HEK293 (cell line): ENCODE results near the gene MT1A.

ENCODE experiments used
- CTCF ChIA-PET: fragments of 350-600 bp; formaldehyde crosslinking; extraction: SDS; loops from one replicate; lab custom pipeline; 2021; ENCODE audit warnings: antibody characterized with exemption; lab: Yijun Ruan, JAX
- POLR2A ChIA-PET: fragments of 300-600 bp; formaldehyde crosslinking; extraction: SDS; loops from one replicate; lab custom pipeline; 2020; ENCODE audit warnings: antibody characterized with exemption, inconsistent platforms; lab: Yijun Ruan, JAX
- H3K27ac ChIP-seq: fragments of 200-500 bp; sonication (Bioruptor generic); 2 replicates; pipeline ENCODE4 v1.5.1; 2014; ENCODE audit warnings: low read depth, low read length, control low read depth, inconsistent platforms; ENCODE audit errors: extremely low read depth
- H3K36me3 ChIP-seq, 2 experiments: fragments of 200-500 bp in 1 of 2; sonication (Bioruptor generic) in 1 of 2; 1 replicate in 1 of 2; 2 replicates in 1 of 2; pipeline ENCODE4 v1.5.1; 2014 to 2017; ENCODE audit warnings: inconsistent platforms in 2 of 2, low read length in 2 of 2; ENCODE audit not compliant: control insufficient read depth in 2 of 2, insufficient read depth in 1 of 2
- H3K4me1 ChIP-seq: fragments of 200-500 bp; sonication (Bioruptor generic); 2 replicates; pipeline ENCODE4 v1.5.1; 2014; ENCODE audit warnings: mild to moderate bottlenecking, low read length, inconsistent platforms; ENCODE audit not compliant: control insufficient read depth, insufficient read depth
- H3K4me3 ChIP-seq: 2 replicates; pipeline ENCODE4 v1.5.1; 2011; ENCODE audit warnings: low read depth, mild to moderate bottlenecking, control low read depth, low read length, moderate library complexity
- H3K9me3 ChIP-seq: fragments of 200-500 bp; sonication (Bioruptor generic); 2 replicates; pipeline ENCODE4 v1.5.1; 2014; ENCODE audit warnings: low read depth, low read length, inconsistent platforms; ENCODE audit not compliant: control insufficient read depth, insufficient read depth
- FEZF1 ChIP-seq: fragments of 450-650 bp; formaldehyde crosslinking; IDR thresholded peaks from 2 replicates; pipeline ENCODE4 v1.5.1; 2016; ENCODE audit warnings: missing biosample characterization, missing genetic modification characterization
- KLF9 ChIP-seq: fragments of 450-650 bp; formaldehyde crosslinking; IDR thresholded peaks from 2 replicates; pipeline ENCODE4 v1.5.1; 2016; ENCODE audit warnings: missing biosample characterization, missing genetic modification characterization, low read depth
- PRDM2 ChIP-seq: fragments of 450-650 bp; formaldehyde crosslinking; IDR thresholded peaks from 2 replicates; pipeline ENCODE4 v1.5.1; 2016; ENCODE audit warnings: missing biosample characterization, missing genetic modification characterization, borderline replicate concordance
- SCRT1 ChIP-seq: fragments of 450-650 bp; formaldehyde crosslinking; IDR thresholded peaks from 2 replicates; pipeline ENCODE4 v1.5.1; 2016; ENCODE audit warnings: missing biosample characterization, missing genetic modification characterization, borderline replicate concordance
- YY2 ChIP-seq: fragments of 450-650 bp; formaldehyde crosslinking; IDR thresholded peaks from 2 replicates; pipeline ENCODE4 v1.5.1; 2016; ENCODE audit warnings: missing biosample characterization, missing genetic modification characterization
- ZBTB21 ChIP-seq: fragments of 450-650 bp; formaldehyde crosslinking; IDR thresholded peaks from 2 replicates; pipeline ENCODE4 v1.5.1; 2017; ENCODE audit warnings: missing biosample characterization, missing genetic modification characterization
- ZBTB7A ChIP-seq: fragments of 450-650 bp; formaldehyde crosslinking; IDR thresholded peaks from 2 replicates; pipeline ENCODE4 v1.5.1; 2016; ENCODE audit warnings: low read depth, missing biosample characterization, missing genetic modification characterization
- ZIC2 ChIP-seq: fragments of 450-650 bp; formaldehyde crosslinking; IDR thresholded peaks from 2 replicates; pipeline ENCODE4 v1.5.1; 2016; ENCODE audit warnings: missing biosample characterization, missing genetic modification characterization
- ZNF174 ChIP-seq: fragments of 450-650 bp; formaldehyde crosslinking; IDR thresholded peaks from 2 replicates; pipeline ENCODE4 v1.5.0; 2017; ENCODE audit warnings: missing biosample characterization, mild to moderate bottlenecking, missing genetic modification characterization
- ZNF221 ChIP-seq: fragments of 450-650 bp; formaldehyde crosslinking; IDR thresholded peaks from 2 replicates; pipeline ENCODE4 v1.5.1; 2017; ENCODE audit warnings: missing biosample characterization, missing genetic modification characterization, borderline replicate concordance
- ZNF266 ChIP-seq: fragments of 450-650 bp; formaldehyde crosslinking; IDR thresholded peaks from 2 replicates; pipeline ENCODE4 v1.5.1; 2016; ENCODE audit warnings: missing biosample characterization, missing genetic modification characterization, low read depth
- ZNF292 ChIP-seq: fragments of 450-650 bp; formaldehyde crosslinking; IDR thresholded peaks from 2 replicates; pipeline ENCODE4 v1.5.1; 2016; ENCODE audit warnings: low read depth, missing biosample characterization, missing genetic modification characterization, borderline replicate concordance
- ZNF354C ChIP-seq: fragments of 450-650 bp; formaldehyde crosslinking; IDR thresholded peaks from 2 replicates; pipeline ENCODE4 v1.5.1; 2016; ENCODE audit warnings: missing biosample characterization, missing genetic modification characterization, low read depth, borderline replicate concordance
- ZNF404 ChIP-seq: fragments of 450-650 bp; formaldehyde crosslinking; IDR thresholded peaks from 2 replicates; pipeline ENCODE4 v1.5.1; 2017; ENCODE audit warnings: missing biosample characterization, missing genetic modification characterization
- ZNF488 ChIP-seq: fragments of 450-650 bp; formaldehyde crosslinking; IDR thresholded peaks from 2 replicates; pipeline ENCODE4 v1.5.1; 2016; ENCODE audit warnings: missing biosample characterization, missing genetic modification characterization
- ZNF521 ChIP-seq: fragments of 450-650 bp; formaldehyde crosslinking; IDR thresholded peaks from 2 replicates; pipeline ENCODE4 v1.5.1; 2017; ENCODE audit warnings: missing biosample characterization, mild to moderate bottlenecking, missing genetic modification characterization
- ZNF549 ChIP-seq: fragments of 450-650 bp; IDR thresholded peaks from 2 replicates; pipeline ENCODE4 v1.5.1; 2018; ENCODE audit warnings: missing biosample characterization, missing genetic modification characterization, mild to moderate bottlenecking, inconsistent platforms, moderate library complexity
- ZNF555 ChIP-seq: fragments of 450-650 bp; formaldehyde crosslinking; conservative IDR thresholded peaks from 2 replicates; pipeline ENCODE4 v1.5.1; 2017; ENCODE audit warnings: missing biosample characterization, mild to moderate bottlenecking, missing genetic modification characterization, inconsistent platforms
- TF ChIP-seq, protein P1 (sequence below): sonication (generic); formaldehyde crosslinking; IDR thresholded peaks from 2 replicates; pipeline ENCODE4 v1.8.1; 2022; ENCODE audit warnings: mild to moderate bottlenecking, moderate library complexity, missing genetic modification reagents

The MT1A gene

GRCh38 chr16:56625943-56626654, 12.4 kb upstream of the MT1A start:
- TF ChIP-seq ZIC2 (tag by site-specific recombination) (no peak), FEZF1 (tag by site-specific recombination) (no peak), ZNF266 (tag by site-specific recombination) (no peak), ZNF354C (tag by site-specific recombination) (no peak), KLF9 (tag by site-specific recombination) (no peak), ZNF488 (no peak), SCRT1 (tag by site-specific recombination) (no peak)
- CTCF ChIA-PET, result interaction anchor here (0.7 to 1.3 kb wide), 2 partner anchors 8 to 76 kb away, joined by 4 read pairs; no protein-coding TSS in a partner anchor
- Histone ChIP-seq H3K27ac (no peak overlapping the region), H3K4me3 (no peak overlapping the region), H3K4me1 (no peaks in the 10 kb centered on the region; the same call in 1 of the 2 replicates), H3K9me3 (no peaks in the 10 kb centered on the region), H3K36me3 (no peaks in the 10 kb centered on the region)
- POLR2A ChIA-PET, result interaction anchor here (1.4 to 2.6 kb wide), 2 partner anchors 16 to 18 kb away, joined by 5 to 8 read pairs; partner anchors contain the start of gene MT2A

- POLR2A ChIA-PET, result interaction anchor here (2.6 kb wide), 1 partner anchor 18 kb away, joined by 8 read pairs; the partner anchor contains the start of gene MT2A
- Histone ChIP-seq H3K36me3 (no peaks in the 10 kb centered on the region), H3K4me3 (no peak overlapping the region), H3K4me1 (no peaks in the 10 kb centered on the region; the same call in 1 of the 2 replicates), H3K27ac (no peak overlapping the region), H3K9me3 (no peaks in the 10 kb centered on the region)
- TF ChIP-seq ZNF292 (no peak), ZBTB7A (tag by site-specific recombination) (no peak), ZNF404 (tag by site-specific recombination) (no peak), YY2 (no peak), ZNF549 (no peak), ZNF555 (tag by site-specific recombination) (no peak)
- TF ChIP-seq, all 188 proteins: peak for 0
- CTCF ChIA-PET, result interaction anchor here (0.7 to 1.3 kb wide), 3 partner anchors 9 to 75 kb away, joined by 3 to 4 read pairs (median 4); no protein-coding TSS in a partner anchor
Observed at GRCh38 chr16:56626685-56627084, 11.8 kb upstream of the MT1A start.

- Histone ChIP-seq H3K4me1 (no peaks in the 10 kb centered on the region; the same call in 1 of the 2 replicates), H3K27ac (no peak overlapping the region), H3K36me3 (no peaks in the 10 kb centered on the region), H3K4me3 (no peak overlapping the region), H3K9me3 (no peaks in the 10 kb centered on the region)
- ChIA-PET CTCF (interaction anchor here (0.6 to 1.2 kb wide), 7 partner anchors 19 to 963 kb away, joined by 3 to 5 read pairs (median 3); no protein-coding TSS in a partner anchor), POLR2A (no interaction called here)
- TF ChIP-seq ZNF521 (no peak), ZNF221 (tag by site-specific recombination) (no peak), PRDM2 (no peak), ZNF174 (tag by site-specific recombination) (no peak), ZBTB21 (tag by site-specific recombination) (no peak)
- TF ChIP-seq, protein P1, sequence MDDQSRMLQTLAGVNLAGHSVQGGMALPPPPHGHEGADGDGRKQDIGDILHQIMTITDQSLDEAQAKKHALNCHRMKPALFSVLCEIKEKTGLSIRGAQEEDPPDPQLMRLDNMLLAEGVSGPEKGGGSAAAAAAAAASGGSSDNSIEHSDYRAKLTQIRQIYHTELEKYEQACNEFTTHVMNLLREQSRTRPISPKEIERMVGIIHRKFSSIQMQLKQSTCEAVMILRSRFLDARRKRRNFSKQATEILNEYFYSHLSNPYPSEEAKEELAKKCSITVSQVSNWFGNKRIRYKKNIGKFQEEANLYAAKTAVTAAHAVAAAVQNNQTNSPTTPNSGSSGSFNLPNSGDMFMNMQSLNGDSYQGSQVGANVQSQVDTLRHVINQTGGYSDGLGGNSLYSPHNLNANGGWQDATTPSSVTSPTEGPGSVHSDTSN (CRISPR knock-in tag), result no peak
Observed at GRCh38 chr16:56628486-56629350, 9.7 kb upstream of the MT1A start.
